Brain microvascular endothelial cell (primary cell): Measurements from ENCODE around the gene SLC35B3.
"Not testable (repeated sequence)": the region's sequence is repeated elsewhere in the genome, so short reads cannot be mapped to it uniquely, and the experiment has no call there.

Experiments
- DNase-seq: peaks from one replicate; pipeline ENCODE4 v3.0.0-alpha.2; 2020
- H3K27ac ChIP-seq: fragments of 250-450 bp; sonication (Bioruptor Pico); 2 replicates; pipeline ENCODE4 v1.5.1; 2020; ENCODE audit warnings: mild to moderate bottlenecking, moderate library complexity
- H3K27me3 ChIP-seq: fragments of 250-450 bp; sonication (Bioruptor Pico); replicated peaks from 2 replicates; pipeline ENCODE4 v1.5.1; 2020; ENCODE audit warnings: mild to moderate bottlenecking
- H3K36me3 ChIP-seq: fragments of 250-450 bp; sonication (Bioruptor Pico); replicated peaks from 2 replicates; pipeline ENCODE4 v1.5.1; 2020; ENCODE audit warnings: mild to moderate bottlenecking
- H3K4me3 ChIP-seq: 2 replicates; pipeline ENCODE4 v1.5.1; 2011; ENCODE audit warnings: low read depth, mild to moderate bottlenecking, control low read depth, low read length, moderate library complexity
- CTCF ChIP-seq: IDR thresholded peaks from 2 replicates; pipeline ENCODE4 v1.5.1; 2011; ENCODE audit warnings: low read depth, mild to moderate bottlenecking, moderate library complexity, low read length, control low read depth, inconsistent platforms; ENCODE audit errors: missing control alignments
- in situ Hi-C: cut with HindIII; loops from 2 replicates; pipeline ENCODE4 v1.10.0; 2017; ENCODE audit warnings: low sequenced_read_pairs, low pct_ligation_motif_present

SLC35B3 gene

GRCh38 chr6:8432614-8433013, 2.7 kb downstream of the SLC35B3 start:
- H3K27me3 ChIP-seq: no peaks in the 10 kb centered on the region
- TF ChIP-seq CTCF: no peak
- no peak overlapping the region for H3K27ac ChIP-seq
- H3K36me3 ChIP-seq: no peaks in the 10 kb centered on the region
- in situ Hi-C loops: no loop called here
- H3K4me3 ChIP-seq: no peak overlapping the region
- DNase-seq: no peak

DNA sequence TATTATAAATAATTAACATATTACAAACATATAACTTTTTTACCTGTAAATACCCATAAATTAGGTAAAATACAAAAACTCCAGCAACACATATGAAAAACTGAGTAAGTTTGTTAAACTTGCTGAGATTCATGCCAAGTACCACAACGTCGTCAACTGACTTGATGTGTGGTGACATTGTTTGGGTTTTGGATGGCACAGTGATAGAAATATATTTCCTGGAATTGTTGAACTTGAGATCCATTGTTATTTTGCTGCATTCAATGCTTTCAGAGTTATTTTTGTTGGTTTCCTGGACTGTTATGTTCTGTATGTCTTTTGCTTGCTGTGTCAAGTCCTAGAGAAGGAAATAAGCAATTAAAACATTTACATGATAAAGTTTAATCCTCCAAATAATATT, 5.5 kb downstream of the SLC35B3 start:
- TF ChIP-seq CTCF: no peak
- DNase-seq: no peak
- Histone ChIP-seq H3K4me3 (no peak overlapping the region), H3K27me3 (no peaks in the 10 kb centered on the region), H3K27ac (no peak overlapping the region), H3K36me3 (peaks cover 19% of the 10 kb centered on the region)
- in situ Hi-C loops: no loop called here

DNA sequence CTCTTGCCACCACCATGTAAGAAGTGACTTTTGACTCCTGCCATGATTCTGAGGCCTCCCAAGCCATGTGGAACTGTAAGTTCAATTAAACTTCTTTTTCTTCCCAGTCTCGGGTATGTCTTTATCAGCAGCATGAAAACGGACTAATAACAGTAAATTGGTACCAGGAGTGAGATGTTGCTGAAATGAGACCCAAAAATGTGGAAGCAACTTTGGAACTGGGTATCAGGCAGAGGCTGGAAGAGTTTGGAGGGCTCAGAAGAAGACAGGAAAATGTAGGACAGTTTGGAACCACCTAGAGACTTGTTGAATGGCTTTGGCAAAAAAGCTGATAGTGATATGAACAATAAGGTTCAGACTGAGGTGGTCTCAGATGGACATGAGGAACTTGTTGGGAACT, 8.8 kb downstream of the SLC35B3 start:
- H3K36me3 ChIP-seq: peaks cover 21% of the 10 kb centered on the region
- H3K27me3 ChIP-seq, H3K4me3 ChIP-seq, H3K27ac ChIP-seq, DNase-seq, in situ Hi-C loops: not testable (repeated sequence)

- in situ Hi-C loops: no loop called here
- no peak overlapping the region for H3K4me3 ChIP-seq
- H3K27ac ChIP-seq: no peak overlapping the region
- TF ChIP-seq CTCF: no peak
- H3K27me3 ChIP-seq: no peaks in the 10 kb centered on the region
- peaks cover 11% of the 10 kb centered on the region for H3K36me3 ChIP-seq
- DNase-seq: no peak
Observed at GRCh38 chr6:8420031-8420588, 15.2 kb downstream of the SLC35B3 start.

DNA sequence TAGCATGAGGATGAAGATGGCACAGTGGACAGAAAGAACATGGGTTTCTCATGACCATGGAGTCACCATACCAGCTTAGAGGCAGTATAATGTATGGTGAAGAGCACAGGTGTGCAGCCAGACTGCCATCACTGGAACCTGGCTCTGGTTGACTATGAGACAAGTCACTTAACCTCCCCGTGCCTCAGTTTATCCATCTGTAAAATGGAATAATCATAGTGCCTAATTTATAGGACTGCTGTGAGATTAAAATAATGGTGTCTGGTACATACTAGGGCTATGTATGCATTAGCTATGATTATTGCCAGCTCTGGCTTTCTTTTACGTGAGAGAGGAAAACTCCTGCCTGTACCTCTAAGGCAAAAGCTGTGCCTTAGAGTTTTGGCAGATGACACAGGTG, 19.4 kb downstream of the SLC35B3 start:
- Histone ChIP-seq H3K4me3 (no peak overlapping the region), H3K36me3 (peaks cover 19% of the 10 kb centered on the region), H3K27ac (no peak overlapping the region), H3K27me3 (no peaks in the 10 kb centered on the region)
- in situ Hi-C loops: no loop called here
- DNase-seq: no peak
- TF ChIP-seq CTCF: no peak

DNA sequence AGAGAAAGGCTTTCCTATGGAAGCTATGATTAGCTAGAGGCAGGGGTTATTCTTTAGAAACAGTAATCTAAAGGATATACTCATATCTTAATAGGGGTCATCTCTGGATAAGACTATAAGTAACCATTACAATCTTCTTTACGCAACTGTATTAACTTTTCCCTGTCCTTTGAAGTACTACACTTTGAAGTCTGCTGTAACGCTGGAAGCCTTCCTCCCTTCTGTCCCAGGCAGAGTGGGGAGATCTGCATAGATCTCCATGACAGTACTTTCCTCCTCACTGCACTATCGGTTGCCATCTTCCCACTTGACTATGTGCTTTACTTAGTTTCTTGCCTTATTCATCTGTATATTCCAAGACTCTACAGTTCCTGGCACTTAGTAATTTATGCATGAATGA, 20.1 kb downstream of the SLC35B3 start:
- H3K27ac ChIP-seq: no peak overlapping the region
- no peak overlapping the region for H3K4me3 ChIP-seq
- TF ChIP-seq CTCF: no peak
- peaks cover 19% of the 10 kb centered on the region for H3K36me3 ChIP-seq
- no peaks in the 10 kb centered on the region for H3K27me3 ChIP-seq
- DNase-seq: no peak
- in situ Hi-C loops: no loop called here
